H9 (cell line): ENCODE measurements around the gene PODXL2. TPM values are rescaled to one million over a fixed set of nuclear protein-coding genes. Genes with fewer than 3 reads are reported as not detected.

ENCODE experiments used
- DNase-seq: peaks from one replicate; pipeline ENCODE4 v3.0.0-alpha.2; 2017
- H2AFZ ChIP-seq: one replicate; pipeline ENCODE4 v1.6.1; 2013; ENCODE audit warnings: mild to moderate bottlenecking, low read length, control low read depth, moderate library complexity
- H2AK5ac ChIP-seq: 2 replicates; pipeline ENCODE4 v1.6.1; 2013; ENCODE audit warnings: low read length, control low read depth, mixed read lengths; ENCODE audit not compliant: insufficient read length
- H2BK120ac ChIP-seq: one replicate; pipeline ENCODE4 v1.6.1; 2013; ENCODE audit warnings: low read depth, mild to moderate bottlenecking, low read length, control low read depth, inconsistent platforms; ENCODE audit not compliant: poor library complexity, severe bottlenecking
- H2BK12ac ChIP-seq: 2 replicates; pipeline ENCODE4 v1.6.1; 2013; ENCODE audit warnings: low read length, control low read depth, mixed read lengths, low read depth; ENCODE audit not compliant: insufficient read length
- H2BK15ac ChIP-seq: 2 replicates; pipeline ENCODE4 v1.6.1; 2013; ENCODE audit warnings: low read depth, low read length, control low read depth
- H2BK20ac ChIP-seq: one replicate; pipeline ENCODE4 v1.6.1; 2013; ENCODE audit warnings: low read depth, mild to moderate bottlenecking, low read length, control low read depth, inconsistent platforms; ENCODE audit not compliant: poor library complexity, severe bottlenecking
- H2BK5ac ChIP-seq: 2 replicates; pipeline ENCODE4 v1.6.1; 2013; ENCODE audit warnings: low read length, control low read depth, mixed read lengths; ENCODE audit not compliant: insufficient read length
- H3K14ac ChIP-seq: 2 replicates; pipeline ENCODE4 v1.6.1; 2013; ENCODE audit warnings: low read length, control low read depth; ENCODE audit not compliant: insufficient read depth
- H3K18ac ChIP-seq: 2 replicates; pipeline ENCODE4 v1.6.1; 2013; ENCODE audit warnings: low read depth, mild to moderate bottlenecking, mixed read lengths, low read length, control low read depth; ENCODE audit not compliant: insufficient read length
- H3K23ac ChIP-seq: 2 replicates; pipeline ENCODE4 v1.6.1; 2013; ENCODE audit warnings: low read length, control low read depth, mixed read lengths, low read depth; ENCODE audit not compliant: insufficient read length
- H3K23me2 ChIP-seq: 2 replicates; pipeline ENCODE4 v1.6.1; 2013; ENCODE audit warnings: low read depth, mild to moderate bottlenecking, mixed read lengths, low read length, control low read depth; ENCODE audit not compliant: insufficient read length, poor library complexity, severe bottlenecking
- H3K27ac ChIP-seq: 2 replicates; pipeline ENCODE4 v1.5.1; 2013; ENCODE audit warnings: low read length, control low read depth, mixed read lengths, low read depth; ENCODE audit not compliant: insufficient read length
- H3K27me3 ChIP-seq: 2 replicates; pipeline ENCODE4 v1.6.1; 2013; ENCODE audit warnings: low read length, control low read depth, inconsistent platforms; ENCODE audit not compliant: insufficient read depth
- H3K4ac ChIP-seq: 2 replicates; pipeline ENCODE4 v1.6.1; 2013; ENCODE audit warnings: low read depth, mild to moderate bottlenecking, control low read depth, inconsistent platforms, low read length, moderate library complexity
- H3K4me1 ChIP-seq: 2 replicates; pipeline ENCODE4 v1.6.1; 2013; ENCODE audit warnings: low read length, control low read depth, inconsistent platforms; ENCODE audit not compliant: insufficient read depth
- H3K4me2 ChIP-seq: 2 replicates; pipeline ENCODE4 v1.6.1; 2013; ENCODE audit warnings: low read length, control low read depth, mixed read lengths; ENCODE audit not compliant: insufficient read length, insufficient read depth
- H3K56ac ChIP-seq: 2 replicates; pipeline ENCODE4 v1.6.1; 2013; ENCODE audit warnings: low read depth, mild to moderate bottlenecking, mixed read lengths, low read length, control low read depth; ENCODE audit not compliant: insufficient read length
- H3K79me1 ChIP-seq: 2 replicates; pipeline ENCODE4 v1.6.1; 2013; ENCODE audit warnings: low read depth, mild to moderate bottlenecking, moderate library complexity, low read length, control low read depth, inconsistent platforms; ENCODE audit not compliant: insufficient read depth, poor library complexity, severe bottlenecking
- H3K79me2 ChIP-seq: 2 replicates; pipeline ENCODE4 v1.6.1; 2013; ENCODE audit warnings: low read length, control low read depth, inconsistent platforms; ENCODE audit not compliant: insufficient read depth
- H3K9ac ChIP-seq: 2 replicates; pipeline ENCODE4 v1.6.1; 2013; ENCODE audit warnings: low read length, control low read depth, mixed read lengths; ENCODE audit not compliant: insufficient read length; ENCODE audit errors: extremely low read depth
- H3K9me3 ChIP-seq: one replicate; pipeline ENCODE4 v1.6.1; 2013; ENCODE audit warnings: low read depth, low read length, inconsistent platforms; ENCODE audit not compliant: control insufficient read depth
- H3T11ph ChIP-seq: one replicate; pipeline ENCODE4 v1.6.1; 2013; ENCODE audit warnings: mild to moderate bottlenecking, low read length, control low read depth, inconsistent platforms
- H4K20me1 ChIP-seq: one replicate; pipeline ENCODE4 v1.6.1; 2013; ENCODE audit not compliant: control insufficient read depth, insufficient read length, insufficient read depth
- H4K5ac ChIP-seq: 2 replicates; pipeline ENCODE4 v1.6.1; 2013; ENCODE audit warnings: low read depth, mild to moderate bottlenecking, mixed read lengths, low read length, control low read depth; ENCODE audit not compliant: insufficient read length
- H4K8ac ChIP-seq: replicated peaks from 2 replicates; pipeline ENCODE4 v1.6.1; 2013; ENCODE audit warnings: low read length, control low read depth, mixed read lengths, low read depth; ENCODE audit not compliant: insufficient read length
- H4K91ac ChIP-seq: 2 replicates; pipeline ENCODE4 v1.6.1; 2013; ENCODE audit warnings: low read depth, mild to moderate bottlenecking, moderate library complexity, mixed read lengths, low read length, control low read depth; ENCODE audit not compliant: insufficient read length
- H3K27ac Mint-ChIP-seq, 3 experiments: 2 replicates in 2 of 3; 3 replicates in 1 of 3; pipeline ENCODE4 v1.8.0; 2020 to 2021; ENCODE audit warnings: mixed read lengths in 3 of 3, mild to moderate bottlenecking in 1 of 3, moderate library complexity in 1 of 3
- H3K27me3 Mint-ChIP-seq: 2 replicates; pipeline ENCODE4 v1.8.0; 2021; ENCODE audit warnings: low read depth, mild to moderate bottlenecking, moderate library complexity, mixed read lengths
- H3K36me3 Mint-ChIP-seq, 3 experiments: 2 replicates in 2 of 3; 3 replicates in 1 of 3; pipeline ENCODE4 v1.8.0; 2020 to 2021; ENCODE audit warnings: low read depth in 3 of 3, mixed read lengths in 3 of 3; ENCODE audit not compliant: insufficient read depth in 1 of 3
- H3K4me1 Mint-ChIP-seq, 2 experiments: 2 replicates each; pipeline ENCODE4 v1.8.0; 2020; ENCODE audit warnings: mixed read lengths in 2 of 2
- H3K4me3 Mint-ChIP-seq, 2 experiments: 2 replicates in 1 of 2; 3 replicates in 1 of 2; pipeline ENCODE4 v1.8.0; 2020 to 2021; ENCODE audit warnings: mild to moderate bottlenecking in 2 of 2, mixed read lengths in 2 of 2, moderate library complexity in 1 of 2
- H3K9me3 Mint-ChIP-seq, 2 experiments: 2 replicates in 1 of 2; 3 replicates in 1 of 2; pipeline ENCODE4 v1.8.0; 2020; ENCODE audit warnings: mild to moderate bottlenecking in 2 of 2, mixed read lengths in 2 of 2, moderate library complexity in 1 of 2
- WGBS: extraction: QIAGEN DNeasy Blood & Tissue Kit; methylation state at CpG from one replicate; pipeline ENCODE4 v1.1.7; 2013; ENCODE audit warnings: missing lambda C conversion rate, low lambda C conversion rate, mixed read lengths; ENCODE audit not compliant: insufficient read length; ENCODE audit errors: extremely low coverage; 5-methylcytosine and 5-hydroxymethylcytosine counted together
- total RNA-seq: library from RNA; stranded (reverse); gene quantifications from 2 replicates; pipeline ENCODE4 v1.2.1, GENCODE V29; 2021
- TF ChIP-seq, protein P1 (sequence below): fragments of 200-600 bp; sonication (generic); conservative IDR thresholded peaks from 3 replicates; pipeline ENCODE4 v1.8.0; 2021; ENCODE audit warnings: antibody characterized with exemption, mild to moderate bottlenecking

Gene PODXL2
- total RNA-seq, 1 experiment from 2014 or later = 24.6 TPM

- no peaks in the 10 kb centered on the region for H3K9me3 ChIP-seq
- H3K23ac ChIP-seq = no peak overlapping the region
- no CpG with 5 or more reads among the region's 6 CpGs for WGBS
- no peak overlapping the region for H4K5ac ChIP-seq
- no peak overlapping the region for H3K14ac ChIP-seq
- no peak overlapping the region for H2BK20ac ChIP-seq
- H3K9ac ChIP-seq = no peak overlapping the region
- Mint-ChIP-seq H3K4me3 (no peak overlapping the region), H3K4me1 (peaks cover 10 to 25% of the 10 kb centered on the region in 2 experiments), H3K27me3 (no peaks in the 10 kb centered on the region), H3K9me3 (peaks cover 0 to 4% of the 10 kb centered on the region in 2 experiments), H3K36me3 (0 out of 7 replicates have a peak, but pooled peaks cover 0 to 5% (median 2%) of the 10 kb centered on the region in 3 experiments), H3K27ac (no peak overlapping the region)
- H3K4ac ChIP-seq = no peak overlapping the region
- H2BK12ac ChIP-seq = no peak overlapping the region
- H3K4me2 ChIP-seq = no peak overlapping the region
- no peaks in the 10 kb centered on the region for H3K79me1 ChIP-seq
- no peak overlapping the region for H2BK15ac ChIP-seq
- H3K4me1 ChIP-seq = no peaks in the 10 kb centered on the region
- no peak overlapping the region for H2BK5ac ChIP-seq
- no peaks in the 10 kb centered on the region for H3K23me2 ChIP-seq
- no peak overlapping the region for H2AK5ac ChIP-seq
- H3K27me3 ChIP-seq = no peaks in the 10 kb centered on the region
- TF ChIP-seq, protein P1, sequence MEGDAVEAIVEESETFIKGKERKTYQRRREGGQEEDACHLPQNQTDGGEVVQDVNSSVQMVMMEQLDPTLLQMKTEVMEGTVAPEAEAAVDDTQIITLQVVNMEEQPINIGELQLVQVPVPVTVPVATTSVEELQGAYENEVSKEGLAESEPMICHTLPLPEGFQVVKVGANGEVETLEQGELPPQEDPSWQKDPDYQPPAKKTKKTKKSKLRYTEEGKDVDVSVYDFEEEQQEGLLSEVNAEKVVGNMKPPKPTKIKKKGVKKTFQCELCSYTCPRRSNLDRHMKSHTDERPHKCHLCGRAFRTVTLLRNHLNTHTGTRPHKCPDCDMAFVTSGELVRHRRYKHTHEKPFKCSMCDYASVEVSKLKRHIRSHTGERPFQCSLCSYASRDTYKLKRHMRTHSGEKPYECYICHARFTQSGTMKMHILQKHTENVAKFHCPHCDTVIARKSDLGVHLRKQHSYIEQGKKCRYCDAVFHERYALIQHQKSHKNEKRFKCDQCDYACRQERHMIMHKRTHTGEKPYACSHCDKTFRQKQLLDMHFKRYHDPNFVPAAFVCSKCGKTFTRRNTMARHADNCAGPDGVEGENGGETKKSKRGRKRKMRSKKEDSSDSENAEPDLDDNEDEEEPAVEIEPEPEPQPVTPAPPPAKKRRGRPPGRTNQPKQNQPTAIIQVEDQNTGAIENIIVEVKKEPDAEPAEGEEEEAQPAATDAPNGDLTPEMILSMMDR = no peak
- no peaks in the 10 kb centered on the region for H4K20me1 ChIP-seq
- no peak overlapping the region for H2BK120ac ChIP-seq
- no peak overlapping the region for H3T11ph ChIP-seq
- no peak overlapping the region for H3K18ac ChIP-seq
- H3K79me2 ChIP-seq = no peaks in the 10 kb centered on the region
- DNase-seq = no peak
- H3K27ac ChIP-seq = no peak overlapping the region
- H3K56ac ChIP-seq = no peak overlapping the region
- no peak overlapping the region for H2AFZ ChIP-seq
- no peak overlapping the region for H4K8ac ChIP-seq
- no peak overlapping the region for H4K91ac ChIP-seq
Observed at GRCh38 chr3:127698691-127699415, 69.9 kb downstream of the PODXL2 start.
